IPS DF 4.7 (cell line): ENCODE data around the gene FLNB.
A peak's percentile ranks its signal among the peaks of the same experiment; 100 is the strongest.

Experiments used
- DNase-seq: peaks from one replicate; pipeline ENCODE4 v3.0.0-alpha.2; 2013; ENCODE audit warnings: low spot score; ENCODE audit errors: extremely low read depth

FLNB gene

GRCh38 chr3:58028902-58029301, 20.7 kb downstream of the FLNB start:
- no peak for DNase-seq

GRCh38 chr3:58029842-58030584, 21.8 kb downstream of the FLNB start:
- no peak for DNase-seq

- DNase-seq, result no peak
Observed at GRCh38 chr3:58032186-58032585, 24.0 kb downstream of the FLNB start.

GRCh38 chr3:58034738-58035523, 26.7 kb downstream of the FLNB start:
- no peak for DNase-seq

GRCh38 chr3:58035524-58036255, 27.5 kb downstream of the FLNB start:
- DNase-seq, result no peak

- DNase-seq, result no peak
Observed at GRCh38 chr3:58036293-58037032, 28.2 kb downstream of the FLNB start.

GRCh38 chr3:58037141-58037910, 29.1 kb downstream of the FLNB start:
- no peak for DNase-seq

GRCh38 chr3:58038675-58039292, 30.6 kb downstream of the FLNB start:
- DNase-seq, result no peak

GRCh38 chr3:58039601-58040000, 31.4 kb downstream of the FLNB start:
- no peak for DNase-seq

- no peak for DNase-seq
Observed at GRCh38 chr3:58041182-58041825, 33.1 kb downstream of the FLNB start.

GRCh38 chr3:58041826-58042324, 33.7 kb downstream of the FLNB start:
- no peak for DNase-seq

GRCh38 chr3:58042947-58043707, 34.9 kb downstream of the FLNB start:
- DNase-seq, result no peak

GRCh38 chr3:58043933-58044332, 35.7 kb downstream of the FLNB start:
- no peak for DNase-seq

- DNase-seq, result no peak
Observed at GRCh38 chr3:58044691-58045483, 36.7 kb downstream of the FLNB start.

- DNase-seq, result no peak
Observed at GRCh38 chr3:58047826-58048225, 39.6 kb downstream of the FLNB start.

GRCh38 chr3:58048301-58048700, 40.1 kb downstream of the FLNB start:
- no peak for DNase-seq

GRCh38 chr3:58049143-58049785, 41.0 kb downstream of the FLNB start:
- peak; percentile 96 for DNase-seq
